Karpas-422 (cell line): Measurements from ENCODE around the gene CD248. TPM values are rescaled to one million over a fixed set of nuclear protein-coding genes. Genes with fewer than 3 reads are reported as not detected.
A peak's percentile ranks its signal among the peaks of the same experiment; 100 is the strongest.

Experiments used
- DNase-seq: peaks from one replicate; pipeline ENCODE4 v3.0.0-alpha.2; 2015
- H2AFZ ChIP-seq: fragments of 200-600 bp; sonication (generic); 2 replicates; pipeline ENCODE4 v1.6.1; 2014; ENCODE audit warnings: antibody characterized with exemption, low read length, mixed read lengths
- H3K27ac ChIP-seq: fragments of 200-600 bp; sonication (generic); 2 replicates; pipeline ENCODE4 v1.5.1; 2014; ENCODE audit warnings: mild to moderate bottlenecking, low read length, moderate library complexity
- H3K27me3 ChIP-seq: fragments of 200-600 bp; sonication (generic); 2 replicates; pipeline ENCODE4 v1.6.1; 2014; ENCODE audit warnings: low read length, mixed read lengths
- H3K36me3 ChIP-seq: fragments of 200-600 bp; sonication (generic); 2 replicates; pipeline ENCODE4 v1.6.1; 2014; ENCODE audit warnings: low read length, mixed read lengths; ENCODE audit not compliant: insufficient read depth
- H3K4me1 ChIP-seq: fragments of 200-600 bp; sonication (generic); 2 replicates; pipeline ENCODE4 v1.6.1; 2014; ENCODE audit warnings: mild to moderate bottlenecking, low read length, mixed read lengths
- H3K4me2 ChIP-seq: fragments of 200-600 bp; sonication (generic); 2 replicates; pipeline ENCODE4 v1.6.1; 2014; ENCODE audit warnings: low read length, low read depth, mild to moderate bottlenecking; ENCODE audit not compliant: poor library complexity, severe bottlenecking
- H3K4me3 ChIP-seq: fragments of 200-600 bp; sonication (generic); 2 replicates; pipeline ENCODE4 v1.5.1; 2014; ENCODE audit warnings: mild to moderate bottlenecking, antibody characterized with exemption, low read length, mixed read lengths
- H3K79me2 ChIP-seq: fragments of 200-600 bp; sonication (generic); 2 replicates; pipeline ENCODE4 v1.6.1; 2014; ENCODE audit warnings: mild to moderate bottlenecking, low read length, mixed read lengths
- H3K9ac ChIP-seq: fragments of 200-600 bp; sonication (generic); 2 replicates; pipeline ENCODE4 v1.6.0; 2014; ENCODE audit warnings: low read length
- H3K9me2 ChIP-seq: fragments of 200-600 bp; sonication (generic), shearing (Covaris generic); replicated peaks from 2 replicates; pipeline ENCODE4 v1.6.0; 2014; ENCODE audit warnings: mild to moderate bottlenecking, low read length, moderate library complexity; ENCODE audit not compliant: insufficient read depth
- H3K9me3 ChIP-seq: fragments of 300-700, 200-600 bp; sonication (generic); 2 replicates; pipeline ENCODE4 v1.6.1; 2014; ENCODE audit warnings: low read length, mixed read lengths
- H4K20me1 ChIP-seq: fragments of 200-600 bp; sonication (generic); 2 replicates; pipeline ENCODE4 v1.6.1; 2014; ENCODE audit warnings: mild to moderate bottlenecking, antibody characterized with exemption, low read length, low read depth; ENCODE audit not compliant: insufficient read depth
- total RNA-seq: library from RNA; depleted of rRNA; stranded (reverse); fragments of >200 nt; shearing (Covaris generic); gene quantifications from 2 replicates; pipeline ENCODE4 v1.2.3, GENCODE V29; 2014; ENCODE audit warnings: low replicate concordance; rRNA removed

The CD248 gene
- total RNA-seq, 1 experiment from 2014 or later, result not detected

- Histone ChIP-seq H3K27ac (no peak overlapping the region), H3K9ac (no peak overlapping the region), H3K4me1 (peaks cover 25% of the 10 kb centered on the region), H3K9me3 (no peaks in the 10 kb centered on the region), H3K36me3 (peaks cover 8% of the 10 kb centered on the region; the same call in 1 of the 2 replicates), H3K79me2 (peaks cover 18% of the 10 kb centered on the region), H2AFZ (no peak overlapping the region), H3K9me2 (no peaks in the 10 kb centered on the region), H3K27me3 (no peaks in the 10 kb centered on the region), H3K4me2 (no peak overlapping the region), H4K20me1 (peaks cover 11% of the 10 kb centered on the region; the same call in 1 of the 2 replicates), H3K4me3 (no peak overlapping the region)
- DNase-seq, result peak; percentile 87
Measured at GRCh38 chr11:66264914-66265313, 51.9 kb downstream of the CD248 start.

Other genes starting within 250 kb of the CD248 start
- 60.5 and 81.1 TPM in 2 replicates for gene PACS1, start 246.8 kb downstream of the CD248 start, total RNA-seq
- gene KLC2, start 59.3 kb downstream of the CD248 start, total RNA-seq, result 12.9 and 18.5 TPM in 2 replicates
- 56.2 and 64.3 TPM in 2 replicates for gene RAB1B, start 48.4 kb downstream of the CD248 start, total RNA-seq
- 0.34 and 6.6 TPM in 2 replicates for gene CNIH2, start 38.9 kb downstream of the CD248 start, total RNA-seq
- 145 and 154 TPM in 2 replicates for gene YIF1A, start 27.9 kb downstream of the CD248 start, total RNA-seq
- not detected in 2 replicates for gene TMEM151A, start 25.1 kb downstream of the CD248 start, total RNA-seq
- 0.78 and 1.1 TPM in 2 replicates for gene RIN1, start 19.4 kb upstream of the CD248 start, total RNA-seq
- 32.0 and 57.1 TPM in 2 replicates for gene BRMS1, start 28.1 kb upstream of the CD248 start, total RNA-seq
- 10.6 and 11.9 TPM in 2 replicates for gene B4GAT1, start 30.6 kb upstream of the CD248 start, total RNA-seq
- 0.15 and 0.90 TPM in 2 replicates for gene SLC29A2, start 54.7 kb upstream of the CD248 start, total RNA-seq
- gene NPAS4, start 104.0 kb upstream of the CD248 start, total RNA-seq, result not detected in 2 replicates
- 69.6 and 80.4 TPM in 2 replicates for gene MRPL11, start 121.8 kb upstream of the CD248 start, total RNA-seq
- 5.6 and 6.7 TPM in 2 replicates for gene PELI3, start 149.9 kb upstream of the CD248 start, total RNA-seq
- 77.9 and 91.5 TPM in 2 replicates for gene DPP3, start 163.4 kb upstream of the CD248 start, total RNA-seq
- gene BBS1, start 193.6 kb upstream of the CD248 start, total RNA-seq, result 9.1 and 37.3 TPM in 2 replicates
- 22.2 and 35.0 TPM in 2 replicates for gene ZDHHC24, start 229.0 kb upstream of the CD248 start, total RNA-seq
- gene ACTN3, start 229.9 kb upstream of the CD248 start, total RNA-seq, result not detected in 2 replicates